Airway epithelial cell (primary cell): Measurements from ENCODE around the gene HLA-DQA1. TPM values are rescaled to one million over a fixed set of nuclear protein-coding genes. Genes with fewer than 3 reads are reported as not detected.

ENCODE experiments used
- total RNA-seq: library from RNA; depleted of rRNA; stranded (reverse); fragments of >200 nt; gene quantifications from 2 replicates; pipeline ENCODE4 v1.2.3, GENCODE V29; 2015

Gene HLA-DQA1
- total RNA-seq, result not detected in 2 replicates

DNA sequence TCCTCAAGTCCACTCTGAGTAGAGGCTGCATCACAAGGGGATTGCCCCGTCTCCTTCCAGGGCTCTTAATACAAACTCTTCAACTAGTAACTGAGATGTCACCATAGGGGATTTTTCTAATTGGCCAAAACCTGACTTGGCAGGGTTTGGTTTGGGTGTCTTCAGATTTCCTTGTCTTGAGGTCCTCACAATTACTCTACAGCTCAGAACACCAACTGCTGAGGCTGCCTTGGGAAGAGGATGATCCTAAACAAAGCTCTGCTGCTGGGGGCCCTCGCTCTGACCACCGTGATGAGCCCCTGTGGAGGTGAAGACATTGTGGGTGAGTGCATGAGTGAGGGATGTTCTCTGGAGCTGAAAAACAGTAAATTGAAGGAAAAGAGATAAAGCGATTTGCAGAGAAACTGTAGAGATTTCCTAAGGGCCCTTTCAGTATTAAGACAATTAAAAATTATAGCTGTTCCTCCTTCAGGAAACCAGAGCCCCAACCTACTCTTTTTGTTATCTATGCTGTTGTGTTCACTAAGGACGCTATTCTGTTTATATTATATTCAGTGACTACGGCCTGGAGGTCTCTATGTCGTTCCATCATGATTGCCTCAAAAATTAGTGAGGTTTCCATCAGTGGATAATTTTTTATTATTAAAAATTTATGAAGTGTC is at the start of gene HLA-DQA1:
Gene HLA-DQA1, plus strand, starts transcription at position 188 of the 662 bp plus-strand sequence. Its CDS starts 53 bp downstream, at position 241.

GRCh38 chr6:32589596-32590449 is 47.4 kb upstream of the HLA-DQA1 start, which contains the start of gene HLA-DRB1:
HLA-DRB1 (minus strand) TSS chr6:32589848; CDS start chr6:32589742, 106 bp downstream.

DNA sequence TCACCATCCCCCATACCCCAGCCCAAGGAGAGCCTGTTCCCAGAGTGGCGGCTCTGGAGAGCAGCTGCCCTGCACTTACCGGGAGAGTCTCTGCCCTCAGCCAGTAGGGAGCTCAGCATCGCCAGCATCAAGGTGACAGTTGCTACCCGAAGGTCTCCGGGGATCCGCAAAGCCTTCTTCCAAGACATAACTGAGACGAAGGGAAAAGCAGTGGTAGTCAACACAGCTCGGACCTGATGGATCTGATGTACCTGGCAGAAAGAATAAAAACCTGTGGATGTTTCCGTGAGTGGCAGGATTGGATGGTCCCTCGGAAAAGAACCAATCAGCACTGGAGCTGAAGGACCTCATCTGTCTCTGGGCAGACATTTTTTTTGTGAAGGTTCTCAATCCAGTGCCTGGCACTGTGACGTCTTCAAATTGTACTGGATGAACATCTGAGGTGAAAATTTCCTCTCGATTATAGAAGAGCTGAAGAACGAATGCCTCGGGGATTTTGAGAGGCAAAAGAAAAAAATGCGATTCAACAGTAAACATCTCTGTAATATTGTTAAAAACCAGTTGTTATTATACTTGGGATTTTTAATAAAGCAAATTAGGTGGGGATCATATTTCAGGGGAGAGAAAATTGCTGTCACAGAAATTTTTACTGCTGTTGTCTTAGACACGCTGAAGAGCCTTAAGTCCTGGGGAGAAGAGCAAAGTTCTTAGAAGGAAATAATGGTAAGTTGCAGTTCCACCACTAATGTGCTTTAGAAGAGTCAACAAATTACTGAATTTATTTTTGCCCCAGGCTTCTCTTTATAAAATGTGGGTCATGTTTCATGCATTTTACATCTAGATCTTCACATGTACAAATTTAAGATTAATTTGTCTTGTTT is 29.5 kb downstream of the HLA-DQA1 start, which contains the start of gene HLA-DQB1:
Gene HLA-DQB1, minus strand, starts transcription at position 238 of the 881 bp plus-strand sequence. Its CDS starts 50 bp downstream, at position 188.

Other genes with a start within 250 kb of the HLA-DQA1 start
- not detected in 2 replicates for gene BTNL2, start 230.2 kb upstream of the HLA-DQA1 start, total RNA-seq
- 0.35 TPM in 1 of 2 replicates, not detected in the other for gene HLA-DRA, start 197.5 kb upstream of the HLA-DQA1 start, total RNA-seq
- not detected in 2 replicates for gene HLA-DRB5, start 107.1 kb upstream of the HLA-DQA1 start, total RNA-seq
- gene HLA-DRB1, start 47.6 kb upstream of the HLA-DQA1 start, total RNA-seq, result 0.14 TPM in 1 of 2 replicates, not detected in the other
- 0.21 and 2.0 TPM in 2 replicates for gene HLA-DQB1, start 29.3 kb downstream of the HLA-DQA1 start, total RNA-seq
- gene HLA-DQA2, start 104.0 kb downstream of the HLA-DQA1 start, total RNA-seq, result not detected in 2 replicates
- not detected in 2 replicates for gene HLA-DQB2, start 126.1 kb downstream of the HLA-DQA1 start, total RNA-seq
- gene HLA-DOB, start 179.6 kb downstream of the HLA-DQA1 start, total RNA-seq, result 1.5 and 2.2 TPM in 2 replicates
- 16.2 and 16.4 TPM in 2 replicates for gene TAP2, start 201.3 kb downstream of the HLA-DQA1 start, total RNA-seq
- gene PSMB8, start 206.6 kb downstream of the HLA-DQA1 start, total RNA-seq, result 18.8 and 20.0 TPM in 2 replicates
- gene TAP1, start 216.3 kb downstream of the HLA-DQA1 start, total RNA-seq, result 27.2 and 28.7 TPM in 2 replicates
- gene PSMB9, start 216.8 kb downstream of the HLA-DQA1 start, total RNA-seq, result 1.6 and 4.5 TPM in 2 replicates